Measurements from ENCODE around the gene FOXJ1.
A peak's percentile ranks its signal among the peaks of the same experiment; 100 is the strongest.

Gene FOXJ1

DNA sequence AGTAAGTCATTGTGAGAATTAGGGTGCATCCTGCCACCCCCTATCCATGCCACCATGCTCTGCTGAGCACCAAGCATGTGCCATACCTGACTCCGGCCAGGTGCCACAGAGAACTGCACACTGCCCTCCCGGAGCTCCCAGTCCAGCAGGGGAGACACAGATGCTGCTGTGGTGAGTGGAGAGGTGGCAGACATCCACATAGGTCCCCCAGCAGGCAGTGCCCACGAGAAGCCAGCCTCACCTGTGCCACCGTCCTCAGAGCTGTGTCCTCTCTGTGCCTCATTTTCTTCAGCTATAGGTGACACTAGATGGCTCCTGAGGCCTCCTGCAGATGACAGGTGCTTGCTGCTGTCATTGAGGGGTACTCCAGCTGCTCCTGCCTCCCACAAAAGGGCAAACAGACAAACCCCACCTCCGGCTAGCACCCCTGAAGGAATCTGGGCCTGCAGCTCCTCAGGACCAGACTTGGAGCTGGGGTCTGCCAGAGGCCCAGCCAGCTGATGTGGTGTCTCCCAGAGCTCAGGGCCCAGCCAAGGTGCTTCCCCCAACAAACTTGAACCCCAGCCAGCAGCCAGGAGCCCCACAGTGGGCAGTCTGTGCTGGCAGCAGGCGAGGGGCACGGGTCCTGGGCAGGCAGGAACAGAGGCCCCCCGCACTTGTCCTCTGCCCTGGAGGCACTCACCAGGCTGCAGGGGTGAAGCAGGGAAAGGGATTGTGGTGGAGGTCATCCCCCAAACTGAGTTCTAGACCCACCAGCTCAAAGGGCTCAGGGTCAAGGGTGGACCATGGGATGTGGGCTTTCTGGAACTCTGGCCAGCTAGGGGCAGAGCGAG lies 17.1 kb downstream of the FOXJ1 start:
- DNase-seq (ENCODE audit: low spot score), result no peak

GRCh38 chr17:76123191-76123499 lies 17.9 kb downstream of the FOXJ1 start:
- no peak for DNase-seq (ENCODE audit: low spot score)

GRCh38 chr17:76122431-76123190 lies 18.4 kb downstream of the FOXJ1 start:
- DNase-seq (ENCODE audit: low spot score), result no peak

DNA sequence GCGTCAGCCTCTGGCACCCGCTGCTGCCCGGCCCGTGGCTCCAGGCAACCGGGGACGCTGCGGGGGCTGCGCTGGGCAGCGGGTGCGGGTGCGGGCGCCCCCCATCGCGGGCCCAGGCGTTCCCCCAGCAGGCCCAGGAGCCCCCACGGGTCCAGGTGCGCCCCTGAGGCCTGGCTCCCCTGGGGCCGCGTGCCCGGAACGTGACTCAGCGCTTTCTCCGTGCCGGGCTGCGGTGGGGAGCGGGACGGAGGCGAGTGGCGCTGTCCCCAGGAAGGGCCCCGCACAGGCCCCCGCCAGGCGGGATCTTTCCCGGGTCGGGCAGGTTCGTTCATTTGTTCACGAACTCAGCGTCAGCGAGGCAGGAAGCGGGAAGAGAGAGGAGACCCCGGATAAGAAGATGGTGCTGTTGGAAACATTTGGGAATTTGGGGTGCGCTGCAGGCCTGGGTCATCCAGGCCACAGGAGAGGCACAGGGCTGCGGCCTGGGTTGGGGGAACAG lies 19.1 kb downstream of the FOXJ1 start:
- peak; percentile 71 for DNase-seq (ENCODE audit: low spot score)

DNA sequence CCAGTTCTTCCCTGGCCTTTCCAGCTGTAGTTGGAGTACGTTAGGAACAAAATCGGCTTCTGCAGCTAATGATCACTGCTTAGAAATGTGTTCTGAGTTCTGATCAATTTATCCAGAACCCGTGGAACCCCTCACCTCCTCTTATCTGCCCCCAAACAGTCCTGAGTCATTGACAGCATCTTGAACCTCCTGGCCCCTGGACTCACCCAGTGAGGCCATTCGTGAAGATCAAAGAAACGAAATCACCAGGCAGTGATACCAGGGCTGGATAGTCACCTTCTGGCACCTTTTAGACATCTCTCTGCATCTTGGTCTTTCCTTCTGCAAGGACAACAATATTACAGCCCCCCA lies 20.4 kb downstream of the FOXJ1 start:
- DNase-seq (ENCODE audit: low spot score), result no peak

DNA sequence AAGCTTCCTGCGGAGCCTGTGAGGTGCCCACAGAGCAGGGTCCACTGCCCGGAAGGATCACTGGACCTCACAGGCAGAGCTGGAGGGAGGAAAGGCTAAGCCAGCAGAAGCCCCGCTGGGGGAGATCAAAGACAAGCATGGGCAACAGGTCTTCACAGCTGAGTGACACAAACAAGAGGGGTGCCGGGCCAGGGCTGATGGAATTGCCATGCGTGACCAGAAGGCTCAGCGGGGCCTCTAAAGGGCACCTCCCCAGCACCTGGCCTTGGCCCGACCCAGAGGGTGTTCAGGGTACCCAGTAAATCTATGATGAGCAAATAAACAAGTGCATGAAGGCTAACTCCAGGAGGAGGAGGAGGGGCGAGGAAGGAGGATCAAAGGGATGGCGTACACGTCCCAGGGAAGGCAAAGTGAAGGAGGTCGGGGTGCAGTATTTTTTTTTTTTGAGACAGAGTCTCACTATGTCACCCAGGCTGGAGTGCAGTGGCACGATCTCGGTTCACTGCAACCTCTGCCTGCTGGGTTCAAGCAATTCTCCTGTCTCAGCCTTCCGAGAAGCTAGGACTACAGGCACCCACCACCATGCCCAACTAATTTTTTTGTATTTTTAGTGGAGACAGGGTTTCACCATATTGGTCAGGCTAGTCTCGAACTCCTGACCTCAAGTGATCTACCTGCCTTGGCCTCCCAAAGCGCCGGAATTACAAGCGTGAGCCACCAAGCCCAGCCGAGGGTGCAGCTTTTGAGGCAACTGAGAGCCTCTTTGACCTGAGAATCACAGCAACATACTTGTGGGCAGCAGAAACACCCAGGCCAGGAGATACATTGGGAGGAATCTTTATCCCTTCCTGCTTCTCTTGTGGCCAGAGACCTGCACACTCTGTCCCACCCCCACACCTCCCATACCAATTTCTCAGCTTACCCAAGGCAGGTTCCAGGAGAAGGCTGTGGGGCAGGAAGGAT lies 21.4 kb downstream of the FOXJ1 start:
- no peak for DNase-seq (ENCODE audit: low spot score)

- DNase-seq (ENCODE audit: low spot score), result no peak
These were observed 25.8 kb downstream of the FOXJ1 start for GRCh38 chr17:76115138-76115754.

GRCh38 chr17:76111956-76112355 lies 29.1 kb downstream of the FOXJ1 start:
- DNase-seq (ENCODE audit: low spot score), result no peak

DNA sequence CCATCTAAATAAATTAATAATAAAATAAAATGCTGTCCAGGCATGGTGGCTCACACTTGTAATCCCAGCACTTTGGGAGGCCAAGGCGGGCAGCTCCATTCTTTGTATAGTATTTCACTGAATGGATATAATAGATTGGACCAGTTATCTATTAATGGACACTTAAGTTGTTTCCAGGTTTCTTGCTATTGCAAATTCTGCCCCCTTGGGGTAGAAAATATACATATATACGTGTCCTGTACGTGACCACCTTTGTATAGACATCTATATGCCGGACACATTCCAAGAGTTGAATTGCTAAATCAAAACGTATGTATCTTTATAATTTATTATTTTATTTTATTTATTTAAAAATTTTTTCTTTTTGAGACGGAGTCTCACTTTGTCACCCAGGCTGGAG lies 33.5 kb downstream of the FOXJ1 start:
- DNase-seq (ENCODE audit: low spot score), result peak; percentile 3

DNA sequence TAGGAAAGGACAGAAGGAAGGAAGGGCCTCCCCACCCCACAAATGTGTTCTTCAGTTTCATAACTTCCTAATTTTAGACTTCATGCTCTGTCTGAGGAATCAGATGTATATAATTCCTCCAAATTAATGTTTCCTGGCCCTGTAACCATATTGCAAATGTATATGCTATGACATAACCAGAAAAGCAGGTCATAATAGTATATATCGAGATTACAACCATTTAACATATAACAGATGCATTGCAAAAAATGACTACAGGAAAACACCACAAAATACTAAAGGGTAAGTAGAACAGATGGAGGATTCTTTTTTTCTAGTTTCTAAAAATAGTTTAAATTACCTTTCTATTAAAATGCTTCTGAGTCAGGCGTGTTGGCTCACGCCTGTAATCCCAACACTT lies 34.3 kb downstream of the FOXJ1 start:
- DNase-seq (ENCODE audit: low spot score), result no peak

GRCh38 chr17:76104896-76105231 lies 36.2 kb downstream of the FOXJ1 start:
- no peak for DNase-seq (ENCODE audit: low spot score)

DNA sequence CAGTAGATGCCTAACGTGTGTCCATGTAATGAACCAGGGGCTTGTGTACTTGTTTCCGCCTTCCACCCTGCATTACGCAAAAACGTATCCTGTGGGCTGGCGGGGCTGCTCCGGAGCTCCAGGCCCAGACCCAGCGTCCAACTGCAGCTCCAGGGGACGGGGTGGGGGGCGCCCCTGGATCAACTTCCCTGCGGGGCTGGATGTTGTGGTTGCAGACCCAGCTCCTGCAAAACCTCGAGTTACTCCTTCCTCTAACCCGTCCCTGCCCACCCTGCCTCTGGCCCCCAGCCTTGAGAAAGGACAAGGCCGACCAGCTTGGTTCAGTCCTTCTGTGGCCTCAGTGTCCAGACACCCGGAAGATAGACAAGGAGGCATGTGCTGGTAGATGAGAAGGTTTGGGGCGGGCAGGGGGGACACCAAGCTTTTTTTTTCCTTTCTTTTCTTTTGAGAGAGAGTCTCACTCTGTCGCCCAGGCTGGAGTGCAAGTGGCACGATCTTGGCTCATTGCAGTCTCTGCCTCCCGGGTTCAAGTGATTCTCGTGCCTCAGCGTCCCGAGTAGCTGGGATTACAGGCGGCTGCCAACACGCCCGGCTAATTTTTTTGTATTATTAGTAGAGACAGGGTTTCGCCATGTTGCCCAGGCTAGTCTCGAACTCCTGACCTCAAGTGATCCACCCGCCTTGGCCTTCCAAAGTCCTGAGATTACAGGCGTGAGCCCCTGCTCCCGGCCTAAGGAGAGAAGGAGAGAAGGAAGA lies 36.7 kb downstream of the FOXJ1 start:
- no peak for DNase-seq (ENCODE audit: low spot score)

GRCh38 chr17:76103274-76104139 lies 37.5 kb downstream of the FOXJ1 start, which contains the start of gene EXOC7:
Gene EXOC7, minus strand, starts transcription at chr17:76103787. Its CDS starts 95 bp downstream, at chr17:76103692.
- peak; percentile 97 for DNase-seq (ENCODE audit: low spot score)

GRCh38 chr17:76102944-76103273 lies 38.1 kb downstream of the FOXJ1 start:
- DNase-seq (ENCODE audit: low spot score), result no peak

- no peak for DNase-seq (ENCODE audit: low spot score)
These were observed 43.2 kb downstream of the FOXJ1 start for GRCh38 chr17:76097716-76098295.

DNA sequence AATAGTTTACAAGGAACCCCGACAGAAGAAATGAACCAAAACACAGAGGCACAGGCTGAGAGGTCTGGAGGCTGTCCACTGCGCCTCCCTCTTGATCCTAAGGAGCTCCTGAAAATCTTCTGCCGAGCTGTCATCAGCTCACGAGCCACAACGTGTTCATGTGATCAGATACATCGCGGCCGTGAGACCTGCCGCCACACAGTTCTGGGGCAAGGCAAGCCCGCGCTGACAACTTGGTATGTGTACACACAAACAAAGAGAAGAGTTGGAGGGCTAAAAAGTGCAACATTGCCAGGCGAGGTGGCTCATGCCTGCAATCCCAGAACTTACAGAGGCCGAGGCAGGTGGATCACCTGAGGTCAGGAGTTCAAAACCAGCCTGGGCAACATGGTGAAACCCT lies 45.1 kb downstream of the FOXJ1 start:
- DNase-seq (ENCODE audit: low spot score), result no peak

DNA sequence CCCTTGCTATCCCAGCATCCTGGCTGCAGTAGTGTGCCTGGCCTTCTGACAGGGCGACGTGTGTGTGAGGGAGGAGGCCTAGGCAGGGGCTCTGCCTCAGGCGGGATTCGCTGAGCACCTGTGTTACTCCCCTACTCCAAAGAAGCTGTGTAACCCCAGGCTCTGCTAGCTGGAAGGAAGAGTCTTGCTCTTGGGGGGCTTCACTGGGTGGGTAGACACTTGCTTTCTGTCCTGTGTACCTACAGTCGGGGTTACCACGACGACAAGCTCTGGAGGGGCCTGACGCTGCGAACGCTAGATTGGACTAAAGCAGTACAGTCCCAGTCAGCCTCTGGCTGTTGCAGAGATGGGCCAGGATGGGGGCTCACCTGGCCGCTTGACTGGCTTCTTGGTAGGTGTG lies 47.0 kb downstream of the FOXJ1 start:
- no peak for DNase-seq (ENCODE audit: low spot score)

DNA sequence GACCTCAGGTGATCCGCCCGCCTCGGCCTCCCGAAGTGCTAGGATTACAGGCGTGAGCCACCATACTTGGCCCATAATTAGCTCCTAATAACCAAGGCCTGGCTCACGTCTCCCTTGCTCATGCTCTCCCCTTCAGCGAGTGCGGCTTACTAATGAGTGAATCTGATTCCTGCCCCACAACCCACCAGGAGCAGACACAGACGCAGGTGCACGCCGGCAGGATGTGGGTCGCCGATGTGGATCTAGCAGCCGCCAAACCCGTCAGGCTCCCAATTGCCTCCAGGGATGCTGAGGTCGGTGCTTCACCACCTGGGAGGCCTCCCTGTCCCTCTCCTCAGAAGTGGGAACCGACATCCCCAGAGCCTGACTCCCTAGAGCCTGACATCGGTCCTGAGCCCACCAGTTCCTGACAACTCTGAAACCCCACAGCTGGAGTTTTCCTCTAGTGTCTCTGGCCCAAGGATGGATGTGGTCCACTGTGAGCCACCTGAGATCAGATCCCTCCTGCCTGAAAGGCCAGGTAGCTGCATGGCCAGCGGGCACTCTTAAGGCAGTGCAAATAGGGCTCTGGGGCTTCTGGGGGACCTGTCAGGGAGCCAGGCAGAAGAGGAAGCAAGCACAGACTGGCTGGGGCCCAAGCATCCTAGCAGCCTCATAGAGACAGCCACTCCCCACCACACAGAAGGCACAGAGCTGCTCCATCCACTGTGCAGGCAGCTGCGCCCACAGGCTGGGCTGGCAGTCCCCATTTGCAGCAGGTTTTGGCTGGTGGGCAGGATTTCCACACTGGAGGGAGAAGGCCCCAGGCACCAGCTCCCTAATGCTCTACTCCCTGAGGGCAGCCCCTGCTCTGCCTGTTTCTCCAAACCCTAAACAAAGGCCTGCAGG lies 48.3 kb downstream of the FOXJ1 start:
- DNase-seq (ENCODE audit: low spot score), result peak; percentile 4
